ENCODE results near the gene TSPAN10.
A peak's percentile ranks its signal among the peaks of the same experiment; 100 is the strongest.

TSPAN10 gene

GRCh38 chr17:81683208-81683583 is 46.2 kb downstream of the TSPAN10 start:
- no peak overlapping the region for H3K23ac ChIP-seq (ENCODE audit: low read length)
- peak overlapping the region; percentile 92 for H4K12ac ChIP-seq (ENCODE audit: low read depth, low read length)
- H3K27ac ChIP-seq (ENCODE audit: low read depth, low read length), result peak overlapping the region; percentile 32
- peak overlapping the region; percentile 90 for H3K4ac ChIP-seq (ENCODE audit: low read depth, low read length)
- H3K18ac ChIP-seq (ENCODE audit: low read length), result peak overlapping the region; percentile 93
- peak overlapping the region; percentile 92 for H3K4me3 ChIP-seq (ENCODE audit: low read depth, low read length)
- peak overlapping the region; percentile 97 for H3K14ac ChIP-seq (ENCODE audit: low read length)
- H2AK5ac ChIP-seq (ENCODE audit: low read length), result peak overlapping the region; percentile 85
- H2BK12ac ChIP-seq (ENCODE audit: low read length), result peak overlapping the region; percentile 39
- H2AFZ ChIP-seq (ENCODE audit: insufficient read depth, low read length, poor library complexity), result peak overlapping the region; percentile 87
- H3K9me3 ChIP-seq (ENCODE audit: insufficient read depth, low read depth, low read length), result no peaks in the 10 kb centered on the region
- peaks cover 15 to 16% of the 10 kb centered on the region in 2 experiments for H3K4me1 ChIP-seq (ENCODE audit: control insufficient read depth in 1 of 2, insufficient read depth in 2 of 2, low read length in 2 of 2)
- WGBS (ENCODE audit: extremely low coverage, insufficient coverage, insufficient read length), result no CpG with 5 or more reads among the region's 37 CpGs
- no peaks in the 10 kb centered on the region for H3K27me3 ChIP-seq (ENCODE audit: insufficient read depth, low read length)
- peaks cover 10% of the 10 kb centered on the region for H3K79me1 ChIP-seq (ENCODE audit: low read length)
- H3K36me3 ChIP-seq (ENCODE audit: control insufficient read depth in 1 of 2, insufficient read depth in 2 of 2, low read length in 2 of 2), result peaks cover 37 to 45% of the 10 kb centered on the region in 2 experiments
- DNase-seq, result no peak
- peaks cover 20% of the 10 kb centered on the region for H3K79me2 ChIP-seq (ENCODE audit: control insufficient read depth, insufficient read depth, low read length, poor library complexity)
- H4K91ac ChIP-seq (ENCODE audit: low read depth, low read length), result peak overlapping the region; percentile 83
- H3K9ac ChIP-seq (ENCODE audit: low read length), result peak overlapping the region; percentile 98
- peak overlapping the region; percentile 87 for H2BK120ac ChIP-seq (ENCODE audit: insufficient read depth, low read length, poor library complexity)
- peak overlapping the region; percentile 94 for H4K8ac ChIP-seq (ENCODE audit: low read depth, low read length)
- peak overlapping the region; percentile 69 for H2BK5ac ChIP-seq (ENCODE audit: low read depth, low read length, poor library complexity)
- peak overlapping the region; percentile 68 for H3K4me2 ChIP-seq (ENCODE audit: low read length)

GRCh38 chr17:81683584-81684441 is 46.8 kb downstream of the TSPAN10 start, which contains the start of the genes ARL16 and HGS:
Gene ARL16, minus strand, starts transcription at chr17:81683797. Its CDS starts 44 bp downstream, at chr17:81683753.
Gene HGS, plus strand, starts transcription at chr17:81684011. Its CDS starts 56 bp downstream, at chr17:81684067.
- peak within 1 kb of the TSS; percentile 97 for H3K4ac ChIP-seq (ENCODE audit: low read depth, low read length)
- H3K4me2 ChIP-seq (ENCODE audit: low read length), result peak within 1 kb of the TSS; percentile 79
- peak within 1 kb of the TSS; percentile 32 for H3K27ac ChIP-seq (ENCODE audit: low read depth, low read length)
- H2AK5ac ChIP-seq (ENCODE audit: low read length), result peak within 1 kb of the TSS; percentile 85
- H3K14ac ChIP-seq (ENCODE audit: low read length), result peak within 1 kb of the TSS; percentile 97
- H3K79me1 ChIP-seq (ENCODE audit: low read length), result peaks cover 10% of the 10 kb centered on the region
- H3K36me3 ChIP-seq (ENCODE audit: control insufficient read depth in 1 of 2, insufficient read depth in 2 of 2, low read length in 2 of 2), result peaks cover 43 to 51% of the 10 kb centered on the region in 2 experiments
- peak within 1 kb of the TSS; percentile 92 for H4K12ac ChIP-seq (ENCODE audit: low read depth, low read length)
- H4K91ac ChIP-seq (ENCODE audit: low read depth, low read length), result peak within 1 kb of the TSS; percentile 94
- peak within 1 kb of the TSS; percentile 87 for H2BK120ac ChIP-seq (ENCODE audit: insufficient read depth, low read length, poor library complexity)
- peaks cover 15 to 16% of the 10 kb centered on the region in 2 experiments for H3K4me1 ChIP-seq (ENCODE audit: control insufficient read depth in 1 of 2, insufficient read depth in 2 of 2, low read length in 2 of 2)
- peak within 1 kb of the TSS; percentile 98 for H3K9ac ChIP-seq (ENCODE audit: low read length)
- peak within 1 kb of the TSS; percentile 93 for H3K18ac ChIP-seq (ENCODE audit: low read length)
- peaks cover 20% of the 10 kb centered on the region for H3K79me2 ChIP-seq (ENCODE audit: control insufficient read depth, insufficient read depth, low read length, poor library complexity)
- DNase-seq, result peak; percentile 99 to 100
- H3K27me3 ChIP-seq (ENCODE audit: insufficient read depth, low read length), result no peaks in the 10 kb centered on the region
- no CpG with 5 or more reads among the region's 112 CpGs for WGBS (ENCODE audit: extremely low coverage, insufficient coverage, insufficient read length)
- peak within 1 kb of the TSS; percentile 83 for H2BK5ac ChIP-seq (ENCODE audit: low read depth, low read length, poor library complexity)
- H4K8ac ChIP-seq (ENCODE audit: low read depth, low read length), result peak within 1 kb of the TSS; percentile 94
- H3K4me3 ChIP-seq (ENCODE audit: low read depth, low read length), result peak within 1 kb of the TSS; percentile 95
- H2AFZ ChIP-seq (ENCODE audit: insufficient read depth, low read length, poor library complexity), result peak within 1 kb of the TSS; percentile 87
- no peaks in the 10 kb centered on the region for H3K9me3 ChIP-seq (ENCODE audit: insufficient read depth, low read depth, low read length)
- H2BK12ac ChIP-seq (ENCODE audit: low read length), result peak within 1 kb of the TSS; percentile 39
- no peak within 1 kb of the TSS for H3K23ac ChIP-seq (ENCODE audit: low read length)

GRCh38 chr17:81684442-81684911 is 47.5 kb downstream of the TSPAN10 start:
- peak overlapping the region; percentile 95 for H3K4me3 ChIP-seq (ENCODE audit: low read depth, low read length)
- H4K12ac ChIP-seq (ENCODE audit: low read depth, low read length), result peak overlapping the region; percentile 89
- H3K79me1 ChIP-seq (ENCODE audit: low read length), result peaks cover 10% of the 10 kb centered on the region
- H3K79me2 ChIP-seq (ENCODE audit: control insufficient read depth, insufficient read depth, low read length, poor library complexity), result peaks cover 20% of the 10 kb centered on the region
- H2BK12ac ChIP-seq (ENCODE audit: low read length), result peak overlapping the region; percentile 19
- peak overlapping the region; percentile 97 for H3K4ac ChIP-seq (ENCODE audit: low read depth, low read length)
- peak overlapping the region; percentile 83 for H2BK5ac ChIP-seq (ENCODE audit: low read depth, low read length, poor library complexity)
- peak overlapping the region; percentile 94 for H4K8ac ChIP-seq (ENCODE audit: low read depth, low read length)
- H3K36me3 ChIP-seq (ENCODE audit: control insufficient read depth in 1 of 2, insufficient read depth in 2 of 2, low read length in 2 of 2), result peaks cover 49 to 58% of the 10 kb centered on the region in 2 experiments
- peak overlapping the region; percentile 57 for H2BK120ac ChIP-seq (ENCODE audit: insufficient read depth, low read length, poor library complexity)
- peak overlapping the region; percentile 8 for H2AK5ac ChIP-seq (ENCODE audit: low read length)
- H3K18ac ChIP-seq (ENCODE audit: low read length), result peak overlapping the region; percentile 83
- peak overlapping the region; percentile 94 for H4K91ac ChIP-seq (ENCODE audit: low read depth, low read length)
- H2AFZ ChIP-seq (ENCODE audit: insufficient read depth, low read length, poor library complexity), result peak overlapping the region; percentile 42
- H3K23ac ChIP-seq (ENCODE audit: low read length), result no peak overlapping the region
- H3K4me2 ChIP-seq (ENCODE audit: low read length), result peak overlapping the region; percentile 79
- peak overlapping the region; percentile 97 for H3K9ac ChIP-seq (ENCODE audit: low read length)
- H3K14ac ChIP-seq (ENCODE audit: low read length), result peak overlapping the region; percentile 92
- WGBS (ENCODE audit: extremely low coverage, insufficient coverage, insufficient read length), result no CpG with 5 or more reads among the region's 16 CpGs
- no peak for DNase-seq
- no peak overlapping the region for H3K27ac ChIP-seq (ENCODE audit: low read depth, low read length)
- no peaks in the 10 kb centered on the region for H3K27me3 ChIP-seq (ENCODE audit: insufficient read depth, low read length)
- no peaks in the 10 kb centered on the region for H3K9me3 ChIP-seq (ENCODE audit: insufficient read depth, low read depth, low read length)
- peaks cover 15 to 16% of the 10 kb centered on the region in 2 experiments for H3K4me1 ChIP-seq (ENCODE audit: control insufficient read depth in 1 of 2, insufficient read depth in 2 of 2, low read length in 2 of 2)

DNA sequence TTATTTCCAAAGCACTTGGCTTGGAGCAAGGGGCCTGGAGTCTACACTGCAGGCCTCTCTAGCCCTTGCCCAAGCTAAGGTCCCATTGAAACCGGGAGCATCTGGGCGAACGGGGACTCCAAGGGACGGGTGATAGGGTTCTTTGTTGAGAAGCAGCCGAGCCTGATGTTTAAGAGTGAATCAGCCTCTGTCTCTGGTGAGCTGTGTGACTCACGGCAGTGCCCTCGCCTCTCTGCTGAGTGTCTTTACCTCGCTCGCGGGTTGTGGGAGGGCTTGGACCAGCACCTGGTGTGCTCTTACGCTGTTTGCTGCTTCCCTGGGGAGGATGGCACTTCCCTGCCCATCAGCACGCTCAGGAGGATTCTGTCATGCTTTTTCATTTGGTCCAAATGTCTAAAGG is 48.1 kb downstream of the TSPAN10 start:
- Histone ChIP-seq H2BK5ac (ENCODE audit: low read depth, low read length, poor library complexity) (no peak overlapping the region), H3K27me3 (ENCODE audit: insufficient read depth, low read length) (no peaks in the 10 kb centered on the region), H3K36me3 (ENCODE audit: control insufficient read depth in 1 of 2, insufficient read depth in 2 of 2, low read length in 2 of 2) (peaks cover 56 to 63% of the 10 kb centered on the region in 2 experiments), H3K79me2 (ENCODE audit: control insufficient read depth, insufficient read depth, low read length, poor library complexity) (peaks cover 20% of the 10 kb centered on the region), H3K79me1 (ENCODE audit: low read length) (peaks cover 10% of the 10 kb centered on the region), H2AK5ac (ENCODE audit: low read length) (no peak overlapping the region), H4K12ac (ENCODE audit: low read depth, low read length) (no peak overlapping the region), H3K9ac (ENCODE audit: low read length) (no peak overlapping the region), H3K9me3 (ENCODE audit: insufficient read depth, low read depth, low read length) (no peaks in the 10 kb centered on the region), H4K8ac (ENCODE audit: low read depth, low read length) (no peak overlapping the region), H3K23ac (ENCODE audit: low read length) (no peak overlapping the region), H3K18ac (ENCODE audit: low read length) (no peak overlapping the region), H3K27ac (ENCODE audit: low read depth, low read length) (no peak overlapping the region), H3K4me3 (ENCODE audit: low read depth, low read length) (peak overlapping the region; percentile 95), H2AFZ (ENCODE audit: insufficient read depth, low read length, poor library complexity) (no peak overlapping the region), H2BK120ac (ENCODE audit: insufficient read depth, low read length, poor library complexity) (no peak overlapping the region), H3K4me1 (ENCODE audit: control insufficient read depth in 1 of 2, insufficient read depth in 2 of 2, low read length in 2 of 2) (peaks cover 15 to 16% of the 10 kb centered on the region in 2 experiments), H3K14ac (ENCODE audit: low read length) (no peak overlapping the region), H3K4me2 (ENCODE audit: low read length) (peak overlapping the region; percentile 79), H3K4ac (ENCODE audit: low read depth, low read length) (peak overlapping the region; percentile 97), H4K91ac (ENCODE audit: low read depth, low read length) (no peak overlapping the region), H2BK12ac (ENCODE audit: low read length) (no peak overlapping the region)
- no CpG with 5 or more reads among the region's 12 CpGs for WGBS (ENCODE audit: extremely low coverage, insufficient coverage, insufficient read length)
- peak; percentile 68 to 77 for DNase-seq
